ENCODE results near the gene FAT1. TPM values are rescaled to one million over a fixed set of nuclear protein-coding genes. Genes with fewer than 3 reads are reported as not detected.
A peak's percentile ranks its signal among the peaks of the same experiment; 100 is the strongest.

FAT1 gene
- total and polyA plus RNA-seq, 5 donors from 2014 or later, result 0.10 TPM; not detected in 4

GRCh38 chr4:186658657-186659056, 65.0 kb downstream of the FAT1 start:
- no peak for ATAC-seq (ENCODE audit: low read depth in 2 of 2)
- Histone ChIP-seq H3K9me3 (ENCODE audit: control insufficient read depth in 2 of 2, low read length in 2 of 2) (no peaks in the 10 kb centered on the region), H3K27me3 (ENCODE audit: control insufficient read depth, insufficient read depth, low read length) (no peaks in the 10 kb centered on the region), H3K4me3 (ENCODE audit: low read depth, low read length) (no peak overlapping the region), H3K27ac (ENCODE audit: insufficient read depth, low read length, poor library complexity, severe bottlenecking) (no peak overlapping the region), H3K4me1 (ENCODE audit: control insufficient read depth, insufficient read depth, low read length, poor library complexity, severe bottlenecking) (no peaks in the 10 kb centered on the region), H3K36me3 (ENCODE audit: control insufficient read depth, insufficient read depth, low read length) (no peaks in the 10 kb centered on the region)
- H3K36me3 Mint-ChIP-seq, result no peaks in the 10 kb centered on the region
- DNase-seq, result no peak
- H3K27ac Mint-ChIP-seq, result no peak overlapping the region
- no peaks in the 10 kb centered on the region for H3K4me1 Mint-ChIP-seq
- H3K4me3 Mint-ChIP-seq, result no peak overlapping the region
- H3K9me3 Mint-ChIP-seq, result peaks cover 0 to 4% (median 0%) of the 10 kb centered on the region in 7 donors
- H3K27me3 Mint-ChIP-seq, result no peaks in the 10 kb centered on the region

GRCh38 chr4:186657764-186658163, 65.9 kb downstream of the FAT1 start:
- Mint-ChIP-seq H3K27ac (no peak overlapping the region), H3K4me1 (no peaks in the 10 kb centered on the region), H3K36me3 (no peaks in the 10 kb centered on the region), H3K27me3 (no peaks in the 10 kb centered on the region), H3K9me3 (peaks cover 0 to 5% (median 0%) of the 10 kb centered on the region in 7 donors), H3K4me3 (no peak overlapping the region)
- H3K9me3 ChIP-seq (ENCODE audit: control insufficient read depth in 2 of 2, low read length in 2 of 2), result no peaks in the 10 kb centered on the region
- no peak for ATAC-seq (ENCODE audit: low read depth in 2 of 2)
- no peak overlapping the region for H3K4me3 ChIP-seq (ENCODE audit: low read depth, low read length)
- no peak overlapping the region for H3K27ac ChIP-seq (ENCODE audit: insufficient read depth, low read length, poor library complexity, severe bottlenecking)
- no peaks in the 10 kb centered on the region for H3K36me3 ChIP-seq (ENCODE audit: control insufficient read depth, insufficient read depth, low read length)
- H3K27me3 ChIP-seq (ENCODE audit: control insufficient read depth, insufficient read depth, low read length), result no peaks in the 10 kb centered on the region
- H3K4me1 ChIP-seq (ENCODE audit: control insufficient read depth, insufficient read depth, low read length, poor library complexity, severe bottlenecking), result no peaks in the 10 kb centered on the region
- DNase-seq, result no peak

- Histone ChIP-seq H3K27me3 (ENCODE audit: control insufficient read depth, insufficient read depth, low read length) (no peaks in the 10 kb centered on the region), H3K36me3 (ENCODE audit: control insufficient read depth, insufficient read depth, low read length) (no peaks in the 10 kb centered on the region), H3K27ac (ENCODE audit: insufficient read depth, low read length, poor library complexity, severe bottlenecking) (no peak overlapping the region), H3K9me3 (ENCODE audit: control insufficient read depth in 2 of 2, low read length in 2 of 2) (no peaks in the 10 kb centered on the region), H3K4me1 (ENCODE audit: control insufficient read depth, insufficient read depth, low read length, poor library complexity, severe bottlenecking) (no peaks in the 10 kb centered on the region), H3K4me3 (ENCODE audit: low read depth, low read length) (no peak overlapping the region)
- peaks cover 0 to 3% (median 0%) of the 10 kb centered on the region in 7 donors for H3K9me3 Mint-ChIP-seq
- H3K36me3 Mint-ChIP-seq, result no peaks in the 10 kb centered on the region
- H3K27ac Mint-ChIP-seq, result no peak overlapping the region
- H3K4me3 Mint-ChIP-seq, result no peak overlapping the region
- H3K27me3 Mint-ChIP-seq, result peaks cover 4% of the 10 kb centered on the region
- DNase-seq, result no peak
- no peaks in the 10 kb centered on the region for H3K4me1 Mint-ChIP-seq
- ATAC-seq (ENCODE audit: low read depth in 2 of 2), result no peak
Measured at GRCh38 chr4:186653969-186654368, 69.7 kb downstream of the FAT1 start.

GRCh38 chr4:186651624-186652023, 72.0 kb downstream of the FAT1 start:
- H3K9me3 Mint-ChIP-seq, result peaks cover 0 to 3% (median 0%) of the 10 kb centered on the region in 7 donors
- Histone ChIP-seq H3K27me3 (ENCODE audit: control insufficient read depth, insufficient read depth, low read length) (no peaks in the 10 kb centered on the region), H3K4me3 (ENCODE audit: low read depth, low read length) (no peak overlapping the region), H3K9me3 (ENCODE audit: control insufficient read depth in 2 of 2, low read length in 2 of 2) (no peaks in the 10 kb centered on the region), H3K27ac (ENCODE audit: insufficient read depth, low read length, poor library complexity, severe bottlenecking) (no peak overlapping the region), H3K36me3 (ENCODE audit: control insufficient read depth, insufficient read depth, low read length) (no peaks in the 10 kb centered on the region), H3K4me1 (ENCODE audit: control insufficient read depth, insufficient read depth, low read length, poor library complexity, severe bottlenecking) (no peaks in the 10 kb centered on the region)
- peak overlapping the region in 1 of 3 donors; percentile 20 for H3K27ac Mint-ChIP-seq
- no peak for ATAC-seq (ENCODE audit: low read depth in 2 of 2)
- peaks cover 4% of the 10 kb centered on the region for H3K27me3 Mint-ChIP-seq
- no peak overlapping the region for H3K4me3 Mint-ChIP-seq
- DNase-seq, result no peak
- no peaks in the 10 kb centered on the region for H3K36me3 Mint-ChIP-seq
- no peaks in the 10 kb centered on the region for H3K4me1 Mint-ChIP-seq

GRCh38 chr4:186651181-186651603, 72.5 kb downstream of the FAT1 start:
- H3K4me1 Mint-ChIP-seq, result no peaks in the 10 kb centered on the region
- H3K9me3 ChIP-seq (ENCODE audit: control insufficient read depth in 2 of 2, low read length in 2 of 2), result no peaks in the 10 kb centered on the region
- no peak for ATAC-seq (ENCODE audit: low read depth in 2 of 2)

GRCh38 chr4:186650401-186651180, 73.1 kb downstream of the FAT1 start:
- Mint-ChIP-seq H3K27ac (no peak overlapping the region), H3K4me1 (no peaks in the 10 kb centered on the region), H3K9me3 (peaks cover 0 to 3% (median 0%) of the 10 kb centered on the region in 7 donors), H3K27me3 (peaks cover 4% of the 10 kb centered on the region), H3K4me3 (no peak overlapping the region), H3K36me3 (no peaks in the 10 kb centered on the region)
- Histone ChIP-seq H3K36me3 (ENCODE audit: control insufficient read depth, insufficient read depth, low read length) (no peaks in the 10 kb centered on the region), H3K4me1 (ENCODE audit: control insufficient read depth, insufficient read depth, low read length, poor library complexity, severe bottlenecking) (no peaks in the 10 kb centered on the region), H3K27ac (ENCODE audit: insufficient read depth, low read length, poor library complexity, severe bottlenecking) (no peak overlapping the region), H3K9me3 (ENCODE audit: control insufficient read depth in 2 of 2, low read length in 2 of 2) (no peaks in the 10 kb centered on the region), H3K27me3 (ENCODE audit: control insufficient read depth, insufficient read depth, low read length) (no peaks in the 10 kb centered on the region), H3K4me3 (ENCODE audit: low read depth, low read length) (no peak overlapping the region)
- ATAC-seq (ENCODE audit: low read depth in 2 of 2) (no peak), DNase-seq (no peak)

More at GRCh38 chr4:186651181-186651603, 72.5 kb downstream of the FAT1 start:
- Mint-ChIP-seq H3K9me3 (peaks cover 0 to 3% (median 0%) of the 10 kb centered on the region in 7 donors), H3K4me3 (no peak overlapping the region), H3K27ac (no peak overlapping the region), H3K36me3 (no peaks in the 10 kb centered on the region), H3K27me3 (peaks cover 4% of the 10 kb centered on the region)
- Histone ChIP-seq H3K27ac (ENCODE audit: insufficient read depth, low read length, poor library complexity, severe bottlenecking) (no peak overlapping the region), H3K4me3 (ENCODE audit: low read depth, low read length) (no peak overlapping the region), H3K27me3 (ENCODE audit: control insufficient read depth, insufficient read depth, low read length) (no peaks in the 10 kb centered on the region), H3K4me1 (ENCODE audit: control insufficient read depth, insufficient read depth, low read length, poor library complexity, severe bottlenecking) (no peaks in the 10 kb centered on the region), H3K36me3 (ENCODE audit: control insufficient read depth, insufficient read depth, low read length) (no peaks in the 10 kb centered on the region)
- DNase-seq, result no peak

- no peak overlapping the region for H3K27ac ChIP-seq (ENCODE audit: insufficient read depth, low read length, poor library complexity, severe bottlenecking)
- Mint-ChIP-seq H3K9me3 (peaks cover 0 to 4% (median 1%) of the 10 kb centered on the region in 7 donors), H3K36me3 (no peaks in the 10 kb centered on the region), H3K4me3 (no peak overlapping the region), H3K27ac (no peak overlapping the region), H3K27me3 (peaks cover 4% of the 10 kb centered on the region), H3K4me1 (no peaks in the 10 kb centered on the region)
- no peaks in the 10 kb centered on the region for H3K9me3 ChIP-seq (ENCODE audit: control insufficient read depth in 2 of 2, low read length in 2 of 2)
- DNase-seq, result no peak
- ATAC-seq (ENCODE audit: low read depth in 2 of 2), result no peak
- no peaks in the 10 kb centered on the region for H3K27me3 ChIP-seq (ENCODE audit: control insufficient read depth, insufficient read depth, low read length)
- H3K4me3 ChIP-seq (ENCODE audit: low read depth, low read length), result no peak overlapping the region
- H3K4me1 ChIP-seq (ENCODE audit: control insufficient read depth, insufficient read depth, low read length, poor library complexity, severe bottlenecking), result no peaks in the 10 kb centered on the region
- no peaks in the 10 kb centered on the region for H3K36me3 ChIP-seq (ENCODE audit: control insufficient read depth, insufficient read depth, low read length)
Measured at GRCh38 chr4:186647821-186648220, 75.8 kb downstream of the FAT1 start.

- H3K4me1 ChIP-seq (ENCODE audit: control insufficient read depth, insufficient read depth, low read length, poor library complexity, severe bottlenecking), result no peaks in the 10 kb centered on the region
- no peak overlapping the region for H3K27ac ChIP-seq (ENCODE audit: insufficient read depth, low read length, poor library complexity, severe bottlenecking)
- Mint-ChIP-seq H3K4me3 (no peak overlapping the region), H3K27ac (no peak overlapping the region), H3K36me3 (no peaks in the 10 kb centered on the region), H3K27me3 (no peaks in the 10 kb centered on the region), H3K9me3 (peaks cover 0 to 4% (median 1%) of the 10 kb centered on the region in 7 donors), H3K4me1 (no peaks in the 10 kb centered on the region)
- no peak for ATAC-seq (ENCODE audit: low read depth in 2 of 2)
- no peaks in the 10 kb centered on the region for H3K36me3 ChIP-seq (ENCODE audit: control insufficient read depth, insufficient read depth, low read length)
- no peaks in the 10 kb centered on the region for H3K9me3 ChIP-seq (ENCODE audit: control insufficient read depth in 2 of 2, low read length in 2 of 2)
- DNase-seq, result no peak
- H3K4me3 ChIP-seq (ENCODE audit: low read depth, low read length), result no peak overlapping the region
- H3K27me3 ChIP-seq (ENCODE audit: control insufficient read depth, insufficient read depth, low read length), result no peaks in the 10 kb centered on the region
Measured at GRCh38 chr4:186644737-186645261, 78.9 kb downstream of the FAT1 start.
